ENCODE data around the gene BAZ2B.

The BAZ2B gene

GRCh38 chr2:159518321-159519005 lies 97.9 kb downstream of the BAZ2B start:
- DNase-seq, result peak; percentile 24

GRCh38 chr2:159516241-159516758 lies 100.0 kb downstream of the BAZ2B start:
- peak; percentile 83 for DNase-seq

GRCh38 chr2:159515441-159515840 lies 100.9 kb downstream of the BAZ2B start:
- DNase-seq, result no peak

DNA sequence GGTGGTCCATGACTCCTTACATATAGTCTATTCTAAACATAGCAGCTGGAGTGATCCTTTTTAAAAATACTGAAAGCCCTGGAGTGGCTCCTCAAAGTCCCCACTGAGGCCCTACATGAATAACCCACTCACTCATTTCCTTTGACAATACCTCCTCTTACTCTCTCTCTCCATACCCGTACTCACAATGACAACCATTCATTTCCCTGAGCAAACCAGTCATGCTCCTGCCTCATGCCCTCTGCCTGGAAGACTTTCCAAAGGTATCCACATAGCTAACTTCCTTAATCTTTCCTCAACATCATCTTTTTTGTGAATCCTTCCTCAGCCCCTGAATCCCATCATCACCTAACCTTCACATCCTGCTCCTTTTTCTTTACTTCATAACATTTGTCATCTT lies 102.6 kb downstream of the BAZ2B start:
- DNase-seq, result no peak

- no peak for DNase-seq
Observed at GRCh38 chr2:159508140-159508539, 108.2 kb downstream of the BAZ2B start.

DNA sequence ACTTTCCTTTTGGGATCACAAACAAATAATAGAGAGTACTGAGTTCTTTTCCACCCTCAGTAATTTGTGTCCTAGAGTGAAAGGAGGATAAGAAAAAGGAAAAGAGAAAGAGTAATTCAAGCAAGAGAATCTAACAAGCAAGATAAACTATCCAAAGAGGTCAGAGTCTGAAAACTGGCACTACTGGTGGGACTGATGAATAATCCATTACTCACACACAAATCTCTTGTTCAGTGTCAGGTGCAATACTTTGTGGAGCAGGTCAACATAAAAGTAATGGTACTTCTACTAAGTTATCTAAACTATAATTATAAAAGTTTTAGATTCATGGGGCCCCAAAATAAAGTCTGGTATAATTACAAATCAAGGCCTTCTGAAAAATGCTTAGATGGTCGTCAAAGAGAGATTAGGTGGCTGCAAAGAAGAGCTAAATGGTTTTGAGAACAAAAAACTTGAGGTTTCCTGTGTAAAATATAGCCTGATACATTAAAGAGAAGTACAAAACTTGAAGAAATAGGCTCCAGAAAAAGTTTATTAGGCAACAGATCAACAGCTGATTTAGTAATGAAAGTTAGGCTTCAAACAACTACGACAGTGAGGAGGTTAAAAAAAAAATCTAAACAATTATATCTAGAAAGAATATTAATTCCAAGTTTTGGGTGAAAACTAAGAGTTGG lies 109.4 kb downstream of the BAZ2B start:
- no peak for DNase-seq

- no peak for DNase-seq
Observed at GRCh38 chr2:159506202-159506601, 110.1 kb downstream of the BAZ2B start.

- no peak for DNase-seq
Observed at GRCh38 chr2:159505196-159505595, 111.2 kb downstream of the BAZ2B start.

- no peak for DNase-seq
Observed at GRCh38 chr2:159501743-159502142, 114.6 kb downstream of the BAZ2B start.

DNA sequence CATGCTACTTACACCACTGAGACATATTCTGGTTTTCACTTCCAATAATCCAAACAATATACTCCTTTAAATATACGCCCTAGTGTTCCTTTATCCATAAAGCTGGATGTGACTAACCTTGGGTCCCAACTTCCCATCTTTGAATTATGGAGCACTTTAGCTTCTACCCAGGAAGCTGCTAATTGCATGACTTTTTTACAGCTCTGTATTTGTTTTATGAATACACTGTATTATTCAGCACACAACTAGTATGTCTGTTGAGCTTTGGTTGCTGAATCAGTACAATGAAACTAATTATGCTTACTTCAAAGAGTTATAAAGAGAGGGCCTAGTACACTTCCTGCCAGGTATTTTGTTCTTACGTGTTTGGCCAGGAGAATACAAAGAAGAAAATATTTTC lies 118.5 kb downstream of the BAZ2B start:
- DNase-seq, result no peak

DNA sequence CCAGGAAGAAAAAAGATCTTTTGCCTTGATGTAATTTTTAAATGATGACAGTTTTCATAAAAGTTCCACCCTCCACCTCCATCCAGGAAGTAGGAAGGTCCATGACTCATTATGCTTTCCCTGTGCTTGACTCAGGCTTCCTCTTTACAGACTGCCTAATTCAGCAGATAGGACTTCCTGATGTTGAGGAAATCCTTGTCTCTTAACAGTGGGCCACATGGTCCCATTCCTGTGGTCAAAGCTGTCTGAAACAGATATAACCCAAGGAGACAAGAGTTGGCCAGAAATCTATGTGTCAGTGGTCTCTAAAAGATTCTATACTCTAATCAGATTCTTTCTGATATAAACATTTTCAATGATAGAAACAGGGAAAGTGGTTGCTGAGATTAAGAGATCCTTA lies 119.1 kb downstream of the BAZ2B start:
- DNase-seq, result no peak

- no peak for DNase-seq
Observed at GRCh38 chr2:159489476-159489875, 126.9 kb downstream of the BAZ2B start.

DNA sequence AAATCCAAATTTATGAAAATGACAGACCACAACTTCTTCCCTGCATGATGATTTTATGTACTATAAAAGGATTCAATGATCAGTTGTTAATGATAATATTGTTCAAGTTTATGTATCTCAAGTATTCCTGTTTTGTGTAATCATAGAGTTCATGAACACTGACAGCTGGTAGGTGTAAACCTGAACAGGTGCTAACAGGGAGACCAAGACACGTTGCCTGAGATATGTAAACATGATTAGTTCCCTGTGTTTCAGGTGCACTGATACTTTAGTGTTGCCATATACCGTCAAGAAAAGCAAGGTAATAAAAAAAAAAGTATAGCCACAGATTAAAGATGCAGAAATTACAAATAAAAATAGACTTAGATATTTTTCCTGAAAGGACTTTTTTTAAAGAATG lies 131.8 kb downstream of the BAZ2B start:
- no peak for DNase-seq

- DNase-seq, result no peak
Observed at GRCh38 chr2:159476329-159476728, 140.0 kb downstream of the BAZ2B start.

DNA sequence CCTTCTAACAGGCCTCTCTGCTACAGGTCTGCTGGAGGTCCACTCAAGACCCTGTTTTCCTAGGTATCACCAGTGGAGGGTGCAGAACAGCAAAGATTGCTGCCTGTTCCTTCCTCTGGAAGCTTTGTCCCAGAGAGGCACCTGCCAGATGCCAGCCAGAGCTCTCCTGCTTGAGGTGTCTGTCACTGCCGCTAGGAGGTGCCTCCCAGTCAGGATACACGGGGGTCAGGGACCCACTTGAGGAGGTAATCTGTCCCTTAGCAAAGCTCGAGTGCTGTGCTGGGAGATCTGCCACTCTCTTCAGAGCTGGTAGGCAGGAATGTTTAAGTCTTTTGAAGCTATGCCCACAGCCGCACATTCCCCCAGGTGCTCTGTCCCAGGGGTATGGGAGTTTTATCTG lies 140.6 kb downstream of the BAZ2B start:
- no peak for DNase-seq

GRCh38 chr2:159471340-159471739 lies 145.0 kb downstream of the BAZ2B start:
- DNase-seq, result no peak

DNA sequence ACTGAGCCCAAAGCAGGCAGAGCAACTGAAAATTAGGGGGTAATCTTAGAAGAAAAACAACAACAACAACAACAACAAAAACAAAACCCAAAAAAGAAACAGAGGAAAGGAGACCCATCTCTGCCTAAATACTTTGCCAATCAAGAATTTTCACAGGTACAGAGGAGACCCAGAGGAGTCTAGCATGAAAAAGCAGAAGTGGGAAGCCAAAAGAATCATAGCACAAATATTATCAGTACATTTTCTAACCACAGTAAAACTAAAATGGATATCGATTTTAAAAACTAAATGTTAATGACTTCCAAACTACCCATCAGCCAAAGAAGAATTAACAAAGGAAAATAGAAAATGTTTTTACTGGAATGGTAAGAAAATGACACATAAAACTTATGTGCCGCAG lies 148.1 kb downstream of the BAZ2B start:
- no peak for DNase-seq

- no peak for DNase-seq
Observed at GRCh38 chr2:159462961-159463360, 153.4 kb downstream of the BAZ2B start.

GRCh38 chr2:159462201-159462785 lies 154.1 kb downstream of the BAZ2B start:
- no peak for DNase-seq

- DNase-seq, result no peak
Observed at GRCh38 chr2:159461076-159461475, 155.3 kb downstream of the BAZ2B start.

DNA sequence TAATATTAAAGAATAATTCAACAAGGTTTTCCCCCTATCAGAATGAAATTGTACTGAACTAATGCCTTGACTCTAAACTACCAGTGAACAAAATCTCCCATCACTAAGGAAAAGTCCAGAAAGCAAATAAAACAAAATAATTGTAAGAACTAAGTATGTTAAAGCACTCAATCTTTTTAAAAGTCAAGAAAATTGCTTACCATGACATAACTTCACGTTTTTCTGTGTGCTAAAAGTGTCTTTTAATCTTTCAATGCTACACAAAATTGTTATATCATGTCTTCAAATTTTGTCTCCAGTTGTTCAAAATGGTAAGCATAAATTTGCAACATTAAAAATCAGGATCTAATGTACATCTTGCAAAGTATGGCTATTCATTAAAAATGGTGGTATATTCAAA lies 156.1 kb downstream of the BAZ2B start:
- DNase-seq, result no peak

DNA sequence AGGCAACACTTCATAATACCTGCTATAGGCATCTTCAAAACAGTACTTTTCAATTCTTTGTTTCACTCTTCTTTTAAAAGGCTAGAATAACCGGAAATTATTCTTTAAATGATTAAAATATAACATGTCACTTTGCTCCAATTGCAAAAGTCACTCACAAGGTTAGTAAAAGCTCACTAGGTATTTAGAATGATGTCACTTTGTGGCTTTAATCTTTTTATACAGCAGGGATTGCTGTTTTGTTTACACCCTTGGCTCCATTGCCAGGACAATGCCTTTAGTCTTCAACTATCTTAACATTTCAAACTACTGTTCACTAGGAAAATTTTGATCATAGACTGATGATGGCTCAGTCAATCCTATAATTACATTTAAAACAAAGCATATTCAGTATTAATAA lies 157.1 kb downstream of the BAZ2B start:
- DNase-seq, result no peak

DNA sequence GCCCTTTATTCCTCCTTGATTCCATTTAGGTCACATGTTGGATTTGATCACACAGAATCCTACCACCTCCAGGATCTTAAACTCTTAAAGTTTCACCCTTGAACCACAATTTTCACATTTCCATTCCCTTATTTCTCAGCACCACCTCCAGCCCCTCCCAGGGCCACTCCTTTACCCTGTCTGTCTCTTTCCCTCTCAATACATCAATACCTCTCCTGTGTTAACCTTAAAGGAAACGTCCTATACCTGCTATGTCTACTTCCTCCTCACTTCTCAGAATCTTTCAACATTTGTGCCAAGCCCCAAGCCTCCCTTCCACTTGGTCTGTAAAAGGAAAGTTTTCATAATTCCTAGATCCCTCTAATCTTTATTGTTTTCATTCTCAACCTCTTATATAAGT lies 158.8 kb downstream of the BAZ2B start:
- no peak for DNase-seq
